NCI-H2196 (cell line): ENCODE results near the gene SLC36A2.

Experiments used
- DNase-seq: peaks from one replicate; lab custom pipeline; 2025; ENCODE audit not compliant: unreplicated experiment; lab: John Stamatoyannopoulos, UW

The SLC36A2 gene

GRCh38 chr5:151284392-151284967 lies 62.9 kb downstream of the SLC36A2 start:
- DNase-seq = no peak

GRCh38 chr5:151283120-151283825 lies 64.1 kb downstream of the SLC36A2 start:
- DNase-seq = no peak

GRCh38 chr5:151281001-151281639 lies 66.2 kb downstream of the SLC36A2 start:
- DNase-seq = no peak

GRCh38 chr5:151280443-151280842 lies 66.9 kb downstream of the SLC36A2 start:
- no peak for DNase-seq

GRCh38 chr5:151278845-151279244 lies 68.5 kb downstream of the SLC36A2 start:
- no peak for DNase-seq

- no peak for DNase-seq
Observed at GRCh38 chr5:151275803-151276202, 71.6 kb downstream of the SLC36A2 start.

- no peak for DNase-seq
Observed at GRCh38 chr5:151274666-151275065, 72.7 kb downstream of the SLC36A2 start.

GRCh38 chr5:151271336-151271735 lies 76.0 kb downstream of the SLC36A2 start:
- DNase-seq = no peak

- DNase-seq = no peak
Observed at GRCh38 chr5:151270599-151270998, 76.8 kb downstream of the SLC36A2 start.

- no peak for DNase-seq
Observed at GRCh38 chr5:151267491-151268260, 79.7 kb downstream of the SLC36A2 start.
